NCI-H510A treated with DMSO at 0.1 percent for 48 hours (cell line): ENCODE measurements around the gene FOXO3B.
A peak's percentile ranks its signal among the peaks of the same experiment; 100 is the strongest.
"Not testable (repeated sequence)": the region's sequence is repeated elsewhere in the genome, so short reads cannot be mapped to it uniquely, and the experiment has no call there.

Experiments used
- DNase-seq: peaks from one replicate; lab custom pipeline; 2025; lab: John Stamatoyannopoulos, UW

FOXO3B gene

GRCh38 chr17:18681767-18682571, at the start of gene FOXO3B:
Gene FOXO3B (minus strand): TSS chr17:18682314. CDS start chr17:18681651, 663 bp downstream.
- peak; percentile 74 for DNase-seq

DNA sequence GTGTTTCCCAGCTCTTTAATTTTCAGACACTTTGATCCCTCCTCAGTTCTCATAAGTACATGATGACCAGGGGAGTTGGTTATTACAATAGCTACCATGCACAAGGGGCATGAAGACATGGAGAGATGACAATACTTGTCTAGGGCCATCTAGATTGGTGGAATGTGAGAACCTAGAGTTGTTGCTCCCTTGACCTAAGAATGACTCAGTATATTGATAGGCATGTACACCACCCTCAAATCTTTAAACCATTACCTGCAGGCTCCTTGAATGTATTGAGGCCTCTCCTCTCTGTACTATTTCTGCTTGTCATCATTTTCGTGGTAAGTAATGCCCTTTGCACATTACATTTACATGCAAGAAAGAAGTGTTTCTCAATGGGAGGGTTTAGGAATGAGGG, 41.4 kb upstream of the FOXO3B start:
- DNase-seq: not testable (repeated sequence)

DNA sequence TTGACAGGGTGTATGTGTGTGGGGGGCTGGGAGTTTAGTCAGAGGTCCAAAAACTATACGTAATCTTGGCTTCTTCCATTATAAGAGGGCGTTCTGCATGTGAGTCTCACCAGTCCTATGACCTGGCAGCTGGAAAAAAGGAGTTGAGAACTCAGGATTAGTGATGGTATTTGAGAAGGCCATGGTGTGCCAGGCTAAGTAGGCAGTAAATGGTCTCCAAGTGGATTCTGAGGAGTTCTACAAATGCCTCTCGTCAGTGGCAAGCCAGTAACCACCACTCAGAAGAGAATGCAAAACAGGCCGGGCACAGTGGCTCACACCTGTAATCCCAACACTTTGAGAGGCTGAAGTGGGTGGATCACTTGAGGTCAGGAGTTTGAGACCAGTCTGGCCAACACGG, 40.5 kb upstream of the FOXO3B start:
- DNase-seq: not testable (repeated sequence)

- not testable (repeated sequence) for DNase-seq
Observed at GRCh38 chr17:18721775-18722547, 39.8 kb upstream of the FOXO3B start.

DNA sequence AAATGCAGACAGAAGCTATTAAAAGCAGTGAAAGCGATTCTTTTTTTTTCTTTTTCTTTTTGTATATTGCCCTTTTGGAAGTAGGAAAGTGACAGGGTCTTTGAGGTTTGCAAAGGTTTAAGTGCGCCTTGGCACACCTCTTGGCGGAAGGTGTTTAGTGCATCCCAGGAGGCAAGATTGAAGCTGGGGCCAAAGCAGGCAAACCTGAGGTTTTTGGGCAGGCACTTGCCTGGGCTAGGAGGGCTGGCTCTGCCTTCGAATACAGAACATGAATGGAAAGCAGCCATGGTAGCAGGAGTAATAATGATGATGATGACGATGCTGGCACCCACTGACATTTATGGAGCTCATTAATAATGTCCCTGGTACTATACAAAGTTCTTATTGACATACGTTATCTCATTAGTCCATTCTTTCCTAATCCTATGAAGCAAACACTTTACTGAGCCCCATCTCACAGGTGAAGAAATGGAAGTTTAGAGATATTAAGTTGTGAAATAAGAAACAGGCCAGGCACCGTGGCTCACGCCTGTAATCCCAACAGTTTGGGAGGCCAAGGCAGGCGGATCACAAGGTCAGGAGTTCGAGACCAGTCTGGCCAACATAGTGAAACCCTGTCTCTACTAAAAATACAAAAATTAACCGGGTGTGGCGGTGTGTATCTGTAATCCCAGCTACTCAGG, 37.5 kb upstream of the FOXO3B start:
- not testable (repeated sequence) for DNase-seq

- peak; percentile 54 for DNase-seq
Observed at GRCh38 chr17:18718643-18719427, 36.7 kb upstream of the FOXO3B start.

GRCh38 chr17:18712354-18712999, 30.4 kb upstream of the FOXO3B start:
- DNase-seq: peak; percentile 67

DNA sequence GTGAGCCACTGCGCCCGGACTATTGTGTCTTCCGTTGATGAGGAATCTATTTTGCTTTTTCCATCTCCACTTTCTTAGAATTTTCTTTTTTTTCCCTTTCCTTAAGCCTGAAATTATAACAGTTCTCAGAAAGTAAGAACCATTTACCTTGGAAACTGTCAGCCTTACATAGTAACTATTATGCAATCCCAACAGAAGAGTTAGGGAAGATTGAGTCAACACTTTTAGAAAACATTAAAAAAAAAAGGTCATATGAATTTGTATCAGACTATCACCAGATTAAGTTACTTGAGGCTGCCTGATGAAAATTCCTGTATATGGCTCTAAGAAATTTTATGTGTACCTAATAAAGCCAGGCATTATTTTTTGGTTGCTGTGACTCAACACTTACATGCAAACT, 26.1 kb upstream of the FOXO3B start:
- DNase-seq: not testable (repeated sequence)

- not testable (repeated sequence) for DNase-seq
Observed at GRCh38 chr17:18705955-18706354, 23.8 kb upstream of the FOXO3B start.

DNA sequence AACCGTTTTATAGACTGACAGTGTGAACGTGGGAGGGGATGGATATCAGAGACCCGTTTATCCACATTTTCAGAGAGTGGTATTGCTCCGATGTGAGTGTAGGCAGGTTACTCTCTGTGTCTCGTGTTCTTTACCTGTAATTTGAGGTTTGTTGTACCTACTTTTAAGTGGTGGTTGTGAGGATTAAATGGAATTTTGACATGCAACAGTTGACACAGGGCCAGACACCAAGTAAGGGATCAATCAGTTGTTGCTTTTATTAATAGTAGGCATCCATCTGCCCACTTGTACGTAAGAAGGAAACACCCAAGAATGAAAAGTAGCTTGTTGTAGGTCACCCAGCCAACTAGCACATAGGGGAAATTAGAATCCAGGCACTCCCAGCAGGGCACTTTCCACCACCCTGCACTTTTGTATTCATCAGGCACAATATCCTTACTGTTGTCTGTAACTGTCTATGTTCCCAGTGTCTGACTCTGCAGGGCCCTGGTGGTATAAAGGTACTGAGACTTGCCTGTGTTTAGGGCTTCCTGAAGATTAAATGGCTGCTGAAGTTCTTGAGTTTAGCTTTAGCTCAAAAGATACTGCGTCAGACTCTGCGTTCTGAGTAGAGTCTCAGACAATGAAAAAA, 16.5 kb upstream of the FOXO3B start:
- not testable (repeated sequence) for DNase-seq

DNA sequence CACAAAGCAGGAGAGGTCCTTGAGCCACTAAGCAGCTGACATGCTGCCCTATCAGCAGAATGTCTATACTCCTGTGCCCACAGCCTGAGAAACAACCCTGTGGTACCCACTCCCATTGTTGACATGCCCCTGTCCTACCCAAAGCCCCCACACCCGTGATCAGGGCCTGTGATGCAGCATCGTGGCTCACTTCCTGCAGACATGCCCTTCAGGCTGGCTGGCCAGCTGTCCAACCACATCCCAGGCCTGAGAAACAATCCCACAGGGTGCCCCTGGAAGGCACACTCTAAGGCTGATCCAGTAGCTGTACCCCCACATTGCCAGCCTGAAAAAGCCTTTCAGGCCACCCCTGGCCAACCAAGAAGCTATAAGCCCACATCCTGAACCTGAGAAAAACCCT, 13.0 kb upstream of the FOXO3B start:
- not testable (repeated sequence) for DNase-seq

- peak; percentile 26 for DNase-seq
Observed at GRCh38 chr17:18682668-18683067, 554 bp upstream of the FOXO3B start.

DNA sequence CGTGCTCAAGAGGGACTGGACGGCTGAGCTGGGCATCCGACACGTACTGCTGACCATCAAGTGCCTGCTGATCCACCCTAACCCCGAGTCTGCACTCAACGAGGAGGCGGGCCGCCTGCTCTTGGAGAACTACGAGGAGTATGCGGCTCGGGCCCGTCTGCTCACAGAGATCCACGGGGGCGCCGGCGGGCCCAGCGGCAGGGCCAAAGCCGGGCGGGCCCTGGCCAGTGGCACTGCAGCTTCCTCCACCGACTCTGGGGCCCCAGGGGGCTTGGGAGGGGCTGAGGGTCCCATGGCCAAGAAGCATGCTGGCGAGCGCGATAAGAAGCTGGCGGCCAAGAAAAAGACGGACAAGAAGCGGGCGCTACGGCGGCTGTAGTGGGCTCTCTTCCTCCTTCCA, 4.7 kb downstream of the FOXO3B start:
- not testable (repeated sequence) for DNase-seq

DNA sequence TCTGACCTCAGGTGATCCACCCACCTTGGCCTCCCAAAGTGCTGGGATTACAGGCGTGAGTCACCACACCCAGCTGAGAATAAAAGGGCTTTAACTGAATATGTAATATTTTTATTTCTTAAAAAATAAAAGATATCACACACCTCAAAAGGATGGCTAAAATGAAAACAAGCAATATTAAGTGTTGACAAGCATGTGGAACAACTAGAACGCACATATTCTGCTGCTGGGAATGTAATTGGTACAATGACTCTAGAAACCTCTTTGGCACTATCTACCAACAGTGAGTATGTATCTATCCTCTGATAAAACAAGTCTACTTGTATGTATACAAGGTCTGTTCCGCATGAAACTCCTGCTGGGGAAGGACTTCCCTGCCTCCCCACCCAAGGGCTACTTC, 5.2 kb downstream of the FOXO3B start:
- DNase-seq: not testable (repeated sequence)

GRCh38 chr17:18672395-18673227, 9.5 kb downstream of the FOXO3B start:
- DNase-seq: not testable (repeated sequence)

DNA sequence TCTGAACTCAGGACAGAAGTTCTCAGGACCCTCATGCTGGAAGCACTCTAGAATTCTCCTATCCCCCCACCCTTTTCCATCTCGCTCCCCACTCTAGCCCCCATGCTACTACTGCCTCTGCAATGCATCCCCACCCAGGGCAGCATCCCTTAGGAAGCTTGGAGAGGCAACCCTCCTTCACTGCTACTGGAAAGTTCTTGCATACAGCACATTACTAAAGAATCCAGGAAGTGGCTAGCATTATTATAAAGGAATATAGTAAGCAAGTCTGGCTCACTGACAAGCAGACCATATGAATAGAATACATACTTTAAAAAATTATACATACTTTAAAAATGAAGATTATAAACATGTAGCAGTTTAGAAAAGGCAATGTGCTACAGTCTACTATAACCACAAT, 13.5 kb downstream of the FOXO3B start:
- DNase-seq: not testable (repeated sequence)

DNA sequence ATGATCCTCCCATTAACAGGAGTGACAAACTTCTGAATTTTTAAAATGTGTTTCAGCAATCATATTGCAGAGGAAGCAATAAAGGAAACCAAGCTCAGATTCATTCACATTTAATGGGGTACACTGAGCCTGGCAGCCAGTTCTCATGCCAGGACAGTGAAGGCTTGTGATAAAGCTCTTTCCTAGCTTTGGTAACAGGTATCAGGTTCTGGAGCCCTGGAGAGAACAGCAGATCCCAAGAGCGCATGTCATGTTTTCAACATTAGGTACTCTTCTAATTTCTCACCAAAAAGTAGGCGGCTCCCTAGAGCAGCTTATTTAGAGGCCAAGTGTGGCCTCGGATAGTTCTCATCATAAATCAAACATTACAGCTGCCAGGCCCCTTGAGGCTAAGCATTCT, 14.6 kb downstream of the FOXO3B start:
- DNase-seq: not testable (repeated sequence)

GRCh38 chr17:18666326-18666725, 15.8 kb downstream of the FOXO3B start:
- DNase-seq: not testable (repeated sequence)

DNA sequence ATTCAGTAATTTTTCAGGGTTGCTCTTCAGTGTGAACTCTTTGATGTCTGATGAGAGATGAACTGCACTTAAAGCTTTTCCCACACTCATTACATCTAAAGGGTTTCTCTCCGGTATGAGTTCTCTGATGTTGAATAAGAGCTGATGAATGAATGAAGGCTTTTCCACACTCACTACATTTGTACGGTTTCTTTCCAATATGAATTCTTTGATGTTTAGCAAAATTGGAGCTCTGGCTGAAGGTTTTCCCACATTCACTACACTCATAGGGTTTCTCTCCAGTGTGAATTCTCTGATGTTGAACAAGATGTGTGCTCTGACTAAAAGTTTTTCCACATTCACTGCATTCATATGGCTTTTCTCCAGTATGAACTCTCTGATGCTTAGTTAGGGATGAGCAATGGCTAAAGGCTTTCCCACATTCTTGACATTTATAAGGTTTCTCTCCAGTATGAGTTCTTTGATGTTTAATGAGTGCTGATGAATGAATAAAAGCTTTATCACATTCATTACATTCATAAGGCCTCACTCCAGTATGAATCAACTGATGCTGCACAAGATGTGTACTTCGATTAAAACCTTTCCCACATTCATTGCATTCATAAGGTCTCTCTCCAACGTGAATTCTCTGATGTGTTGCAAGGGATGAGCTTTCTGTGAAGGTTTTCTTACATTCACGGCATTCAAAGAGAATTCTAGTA, 20.0 kb downstream of the FOXO3B start:
- not testable (repeated sequence) for DNase-seq
